Vein endothelial cell (primary cell): ENCODE results near the gene SHE. TPM values are rescaled to one million over a fixed set of nuclear protein-coding genes. Genes with fewer than 3 reads are reported as not detected.

Experiments used
- total RNA-seq: library from RNA; depleted of rRNA; stranded (reverse); fragments of >200 nt; gene quantifications from 2 replicates; pipeline ENCODE4 v1.2.3, GENCODE V29; 2012

SHE gene
- 66.0 and 81.9 TPM in 2 replicates for total RNA-seq

GRCh38 chr1:154502066-154502743 is at the start of gene SHE, which contains the start of gene TDRD10:
TSS of gene SHE (minus strand) at chr1:154502412. CDS start at chr1:154502026, 386 bp downstream.
TSS of gene TDRD10 (plus strand) at chr1:154502219. CDS start at chr1:154506904, 4,685 bp downstream.

Other genes with a start within 250 kb of the SHE start
- gene HAX1, start 229.8 kb downstream of the SHE start, total RNA-seq, result 116 and 120 TPM in 2 replicates
- 0.65 TPM in 1 of 2 replicates, not detected in the other for gene AQP10, start 181.3 kb downstream of the SHE start, total RNA-seq
- gene ATP8B2, start 176.9 kb downstream of the SHE start, total RNA-seq, result 82.0 and 84.5 TPM in 2 replicates
- gene IL6R, start 97.1 kb downstream of the SHE start, total RNA-seq, result 6.9 and 8.5 TPM in 2 replicates
- 2.9 and 4.8 TPM in 2 replicates for gene TDRD10, start 193 bp downstream of the SHE start, total RNA-seq
- gene UBE2Q1, start 56.2 kb upstream of the SHE start, total RNA-seq, result 45.5 and 47.0 TPM in 2 replicates
- under 0.01 TPM in 1 of 2 replicates, not detected in the other for gene CHRNB2, start 65.4 kb upstream of the SHE start, total RNA-seq
- gene ADAR, start 105.8 kb upstream of the SHE start, total RNA-seq, result 126 and 133 TPM in 2 replicates